AG09309 (cell line): ENCODE data around the gene SMARCA2.

Source experiments
- DNase-seq: peaks from one replicate; pipeline ENCODE4 v3.0.0-alpha.2; 2010; ENCODE audit warnings: low read depth
- H3K4me3 ChIP-seq: 2 replicates; pipeline ENCODE4 v1.5.1; 2011; ENCODE audit warnings: mild to moderate bottlenecking, low read depth, low read length, moderate library complexity; ENCODE audit not compliant: control insufficient read depth
- CTCF ChIP-seq: IDR thresholded peaks from 2 replicates; pipeline ENCODE4 v1.5.1; 2011; ENCODE audit warnings: mild to moderate bottlenecking, low read depth, low read length, inconsistent platforms; ENCODE audit not compliant: insufficient read depth, control insufficient read depth; ENCODE audit errors: missing control alignments

SMARCA2 gene

GRCh38 chr9:2106666-2107065, 91.5 kb downstream of the SMARCA2 start:
- H3K4me3 ChIP-seq = no peak overlapping the region
- no peak for DNase-seq
- no peak for TF ChIP-seq CTCF

- TF ChIP-seq CTCF = no peak
- no peak overlapping the region for H3K4me3 ChIP-seq
- DNase-seq = no peak
Measured at GRCh38 chr9:2107906-2108451, 92.8 kb downstream of the SMARCA2 start.

GRCh38 chr9:2109069-2109650, 94.0 kb downstream of the SMARCA2 start:
- TF ChIP-seq CTCF = no peak
- peak; percentile 54 for DNase-seq
- H3K4me3 ChIP-seq = no peak overlapping the region

GRCh38 chr9:2110036-2110435, 94.9 kb downstream of the SMARCA2 start:
- H3K4me3 ChIP-seq = no peak overlapping the region
- no peak for DNase-seq
- TF ChIP-seq CTCF = no peak

- no peak overlapping the region for H3K4me3 ChIP-seq
- peak; percentile 50 for TF ChIP-seq CTCF
- no peak for DNase-seq
Measured at GRCh38 chr9:2116073-2116472, 100.9 kb downstream of the SMARCA2 start.

GRCh38 chr9:2117527-2117926, 102.4 kb downstream of the SMARCA2 start:
- no peak for DNase-seq
- no peak overlapping the region for H3K4me3 ChIP-seq
- TF ChIP-seq CTCF = no peak
